Esophagus muscularis mucosa (tissue), 4 donors: ENCODE results near the gene SCYGR2. TPM values are rescaled to one million over a fixed set of nuclear protein-coding genes. Genes with fewer than 3 reads are reported as not detected.

Source experiments
- DNase-seq: peaks from one replicate; pipeline ENCODE4 v3.0.0-alpha.2; 2017; ENCODE audit errors: extremely low spot score
- H3K27ac ChIP-seq, 4 donors: fragments of 200-600 bp; sonication (generic); replicated peaks in 1 of 4; 1 replicate in 3 of 4; 2 replicates in 1 of 4; pipeline ENCODE4 v1.5.1; 2016 to 2019; ENCODE audit warnings: mild to moderate bottlenecking in 1 of 4
- H3K27me3 ChIP-seq, 4 donors: fragments of 200-600 bp; sonication (generic); one replicate each; pipeline versions ENCODE4 v1.5.1 to v1.6.0; 2016 to 2019
- H3K36me3 ChIP-seq, 4 donors: fragments of 200-600 bp; sonication (generic); one replicate each; pipeline ENCODE4 v1.5.1; 2016 to 2019
- H3K4me1 ChIP-seq, 4 donors: fragments of 200-600 bp; sonication (generic); one replicate each; pipeline ENCODE4 v1.5.1; 2016 to 2019
- H3K4me3 ChIP-seq, 4 donors: fragments of 200-600 bp; sonication (generic); 1 replicate in 2 of 4; 2 replicates in 2 of 4; pipeline ENCODE4 v1.5.1; 2016 to 2019; ENCODE audit warnings: mild to moderate bottlenecking in 4 of 4, moderate library complexity in 1 of 4
- H3K9me3 ChIP-seq, 4 donors: fragments of 200-600 bp; sonication (generic); 1 replicate in 3 of 4; 2 replicates in 1 of 4; pipeline ENCODE4 v1.5.1; 2016 to 2019
- CTCF ChIP-seq, 3 experiments: fragments of 200-600 bp in 2 of 3; fragments of 450-650 bp in 1 of 3; sonication (generic) in 2 of 3; IDR thresholded peaks; one replicate each; pipeline ENCODE4 v1.5.1; 2017 to 2019; ENCODE audit warnings: antibody characterized with exemption in 3 of 3, mild to moderate bottlenecking in 2 of 3, moderate library complexity in 1 of 3
- EP300 ChIP-seq: sonication (generic); formaldehyde crosslinking; IDR thresholded peaks from one replicate; pipeline ENCODE4 v1.6.1; 2017; ENCODE audit warnings: antibody characterized with exemption
- POLR2A ChIP-seq: fragments of 450-650 bp; IDR thresholded peaks from one replicate; pipeline ENCODE4 v1.6.1; 2017; ENCODE audit warnings: antibody characterized with exemption, moderate library complexity, mild to moderate bottlenecking, low read depth
- POLR2AphosphoS5 ChIP-seq, 2 donors: sonication (generic); formaldehyde crosslinking; IDR thresholded peaks; one replicate each; pipeline ENCODE4 v1.6.1; 2017; ENCODE audit warnings: antibody characterized with exemption in 2 of 2
- WGBS: methylation state at CpG from one replicate; pipeline ENCODE4 v1.1.5; 2018; 5-methylcytosine and 5-hydroxymethylcytosine counted together
- intact Hi-C: fragments of 100-400 bp; cut with DNase I; formaldehyde crosslinking; loops from one replicate; pipeline ENCODE4 v1.15.1; 2023
- total RNA-seq, 4 donors: library from RNA; depleted of rRNA; stranded (reverse); fragments of >200 nt; gene quantifications; one replicate each; pipeline versions ENCODE4 v1.1.0 to v1.2.1, GENCODE V29; 2016

Gene SCYGR2
- total RNA-seq, 4 donors from 2014 or later = not detected

DNA sequence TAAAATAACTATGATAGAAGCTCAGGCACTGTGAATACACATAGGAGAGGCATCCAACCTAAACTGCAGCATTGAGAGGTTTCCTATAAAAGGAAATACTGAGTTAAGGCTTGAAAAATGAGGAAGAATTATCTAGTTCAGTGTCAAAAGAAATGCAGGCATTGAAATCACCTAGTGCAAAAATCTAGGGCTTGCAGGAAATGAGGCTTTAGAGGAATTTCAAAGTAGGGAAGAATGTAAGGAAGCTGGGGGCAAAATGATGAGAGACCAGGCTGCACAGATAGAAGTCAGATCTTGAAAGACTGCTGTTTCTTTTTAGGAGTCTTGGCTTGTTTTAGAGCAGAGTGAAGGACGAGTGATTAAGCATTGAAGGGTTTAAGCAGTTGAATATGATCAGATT, 28.1 kb upstream of the SCYGR2 start:
- no peak overlapping the region for H3K27ac ChIP-seq
- H3K27me3 ChIP-seq = no peaks in the 10 kb centered on the region
- WGBS = 62% methylated on average over 1 of the region's 1 CpG
- H3K4me1 ChIP-seq = no peaks in the 10 kb centered on the region
- TF ChIP-seq CTCF (IDR thresholded peaks at IDR 0.05) (no peak), POLR2AphosphoS5 (IDR thresholded peaks at IDR 0.05) (no peak), EP300 (no peak), POLR2A (no peak)
- no peaks in the 10 kb centered on the region for H3K9me3 ChIP-seq
- peaks cover 0 to 3% (median 0%) of the 10 kb centered on the region in 4 donors for H3K36me3 ChIP-seq
- no peak for DNase-seq
- H3K4me3 ChIP-seq = no peak overlapping the region
- intact Hi-C loops = no loop called here

GRCh38 chr2:227576110-227576509, 22.6 kb upstream of the SCYGR2 start:
- Histone ChIP-seq H3K9me3 (no peaks in the 10 kb centered on the region), H3K4me3 (no peak overlapping the region), H3K27me3 (peaks cover 0 to 2% (median 0%) of the 10 kb centered on the region in 4 donors), H3K36me3 (no peaks in the 10 kb centered on the region), H3K27ac (no peak overlapping the region), H3K4me1 (no peaks in the 10 kb centered on the region)
- no peak for DNase-seq
- intact Hi-C loops = no loop called here
- no peak for TF ChIP-seq POLR2A
- TF ChIP-seq EP300 = no peak

DNA sequence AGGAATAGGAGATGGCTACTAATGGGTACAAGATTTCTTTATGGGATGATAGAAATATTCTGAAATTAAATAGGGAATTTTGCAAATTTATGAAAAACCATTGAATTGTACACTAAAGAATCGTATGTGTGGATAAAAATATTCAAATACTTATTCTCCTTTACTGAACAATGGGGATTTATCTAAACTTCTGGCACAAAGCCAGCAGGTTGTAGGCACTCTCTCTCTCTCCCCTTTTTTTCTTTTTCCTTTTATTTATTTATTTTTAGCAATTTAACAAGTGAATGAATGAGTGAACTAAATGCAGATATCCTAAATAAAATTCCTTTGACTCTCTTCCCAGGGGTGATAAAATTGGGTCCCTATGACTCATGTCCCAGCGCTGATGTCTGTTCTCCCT, 21.9 kb upstream of the SCYGR2 start:
- H3K9me3 ChIP-seq = peaks cover 0 to 2% (median 0%) of the 10 kb centered on the region in 4 donors
- TF ChIP-seq POLR2A = no peak
- no peak for TF ChIP-seq POLR2AphosphoS5 (IDR thresholded peaks at IDR 0.05)
- no peak for TF ChIP-seq EP300
- TF ChIP-seq CTCF (IDR thresholded peaks at IDR 0.05) = no peak
- no peaks in the 10 kb centered on the region for H3K4me1 ChIP-seq
- H3K36me3 ChIP-seq = no peaks in the 10 kb centered on the region
- H3K27me3 ChIP-seq = peaks cover 0 to 2% (median 0%) of the 10 kb centered on the region in 4 donors
- WGBS = 77% methylated on average over 2 of the region's 2 CpGs
- intact Hi-C loops = no loop called here
- no peak for DNase-seq
- H3K27ac ChIP-seq = no peak overlapping the region
- no peak overlapping the region for H3K4me3 ChIP-seq

GRCh38 chr2:227577555-227577954, 21.1 kb upstream of the SCYGR2 start:
- 40% methylated on average over 2 of the region's 2 CpGs for WGBS
- Histone ChIP-seq H3K36me3 (no peaks in the 10 kb centered on the region), H3K4me3 (no peak overlapping the region), H3K27me3 (peaks cover 0 to 2% (median 0%) of the 10 kb centered on the region in 4 donors), H3K27ac (no peak overlapping the region), H3K4me1 (no peaks in the 10 kb centered on the region), H3K9me3 (peaks cover 0 to 9% (median 4%) of the 10 kb centered on the region in 4 donors)
- DNase-seq = no peak
- no peak for TF ChIP-seq CTCF (IDR thresholded peaks at IDR 0.05)
- TF ChIP-seq POLR2A = no peak
- no peak for TF ChIP-seq POLR2AphosphoS5 (IDR thresholded peaks at IDR 0.05)
- no peak for TF ChIP-seq EP300
- intact Hi-C loops = no loop called here

- WGBS = 83% methylated on average over 2 of the region's 2 CpGs
- no peak for DNase-seq
- Histone ChIP-seq H3K4me3 (no peak overlapping the region), H3K9me3 (peaks cover 0 to 19% (median 13%) of the 10 kb centered on the region in 4 donors), H3K4me1 (no peaks in the 10 kb centered on the region), H3K36me3 (no peaks in the 10 kb centered on the region), H3K27ac (no peak overlapping the region), H3K27me3 (peaks cover 0 to 7% (median 0%) of the 10 kb centered on the region in 4 donors)
- TF ChIP-seq POLR2A (no peak), CTCF (IDR thresholded peaks at IDR 0.05) (no peak), POLR2AphosphoS5 (IDR thresholded peaks at IDR 0.05) (no peak), EP300 (no peak)
- intact Hi-C loops = no loop called here
These were observed 20.1 kb upstream of the SCYGR2 start for GRCh38 chr2:227578642-227579041.
